ENCODE data around the gene TERB1. TPM values are rescaled to one million over a fixed set of nuclear protein-coding genes. Genes with fewer than 3 reads are reported as not detected.

TERB1 gene
- total and polyA plus RNA-seq, 10 donors, result 0.04 to 0.41 TPM; not detected in 8

DNA sequence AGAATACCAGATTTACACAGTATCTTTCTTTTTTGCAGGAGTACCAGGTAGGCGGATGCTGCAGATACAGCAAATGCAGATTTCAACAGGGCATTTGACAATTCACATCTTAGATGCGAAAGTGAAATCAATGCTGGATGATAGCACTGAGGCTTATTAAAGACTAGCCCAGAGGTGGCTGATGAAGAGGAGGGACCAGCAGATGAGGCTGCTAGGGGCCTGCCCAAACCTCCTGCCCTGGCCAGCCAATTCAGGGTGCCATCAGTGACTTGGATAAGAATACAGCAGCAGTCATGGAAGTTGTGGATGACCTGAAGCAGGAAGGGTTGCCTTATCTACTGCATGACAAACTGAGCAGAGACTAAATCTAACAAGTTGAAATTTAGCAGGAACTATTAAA lies 48.4 kb downstream of the TERB1 start:
- WGBS, 5 donors, result 89 to 100% (median 96%) methylated on average over 2 of the region's 2 CpGs

DNA sequence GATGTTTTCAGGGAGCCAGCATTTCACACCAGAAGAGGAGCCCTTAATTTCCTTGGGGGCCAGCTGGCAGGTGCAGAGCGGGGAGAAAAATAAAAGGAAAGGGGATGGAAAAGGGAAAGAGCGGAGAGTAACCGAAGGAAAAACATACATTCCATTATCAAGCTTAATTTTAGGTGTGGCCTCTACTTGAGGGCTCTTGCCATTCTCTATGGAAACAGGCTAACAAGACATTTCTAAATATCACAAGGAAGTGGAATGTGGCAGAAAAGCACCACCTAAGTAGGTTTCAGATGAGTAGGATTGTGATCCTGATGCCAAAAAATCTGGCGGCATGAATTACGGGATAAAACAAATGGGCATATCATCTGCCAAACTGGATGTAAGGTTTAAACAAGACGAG lies 49.0 kb downstream of the TERB1 start:
- Histone ChIP-seq H3K27me3 (replicated peaks in 1 of 7) (peaks cover 0 to 5% (median 0%) of the 10 kb centered on the region in 7 donors), H3K4me1 (peaks cover 24 to 50% (median 35%) of the 10 kb centered on the region in 6 donors), H3K9me3 (no peaks in the 10 kb centered on the region), H3K27ac (no peak overlapping the region), H3K36me3 (peaks cover 0 to 22% (median 14%) of the 10 kb centered on the region in 6 donors), H3K4me3 (peak overlapping the region in 2 of 8 donors; percentile 86 to 98)
- no peak for DNase-seq
- WGBS, 5 donors, result 75 to 93% (median 91%) methylated on average over 6 of the region's 6 CpGs
- intact Hi-C loops (cut with DNase I; ENCODE audit: low total_unique reads), result no loop called here
- TF ChIP-seq POLR2A (IDR thresholded peaks at IDR 0.05), result no peak
- TF ChIP-seq POLR2AphosphoS5 (IDR thresholded peaks at IDR 0.05), result no peak
- TF ChIP-seq, protein P1, sequence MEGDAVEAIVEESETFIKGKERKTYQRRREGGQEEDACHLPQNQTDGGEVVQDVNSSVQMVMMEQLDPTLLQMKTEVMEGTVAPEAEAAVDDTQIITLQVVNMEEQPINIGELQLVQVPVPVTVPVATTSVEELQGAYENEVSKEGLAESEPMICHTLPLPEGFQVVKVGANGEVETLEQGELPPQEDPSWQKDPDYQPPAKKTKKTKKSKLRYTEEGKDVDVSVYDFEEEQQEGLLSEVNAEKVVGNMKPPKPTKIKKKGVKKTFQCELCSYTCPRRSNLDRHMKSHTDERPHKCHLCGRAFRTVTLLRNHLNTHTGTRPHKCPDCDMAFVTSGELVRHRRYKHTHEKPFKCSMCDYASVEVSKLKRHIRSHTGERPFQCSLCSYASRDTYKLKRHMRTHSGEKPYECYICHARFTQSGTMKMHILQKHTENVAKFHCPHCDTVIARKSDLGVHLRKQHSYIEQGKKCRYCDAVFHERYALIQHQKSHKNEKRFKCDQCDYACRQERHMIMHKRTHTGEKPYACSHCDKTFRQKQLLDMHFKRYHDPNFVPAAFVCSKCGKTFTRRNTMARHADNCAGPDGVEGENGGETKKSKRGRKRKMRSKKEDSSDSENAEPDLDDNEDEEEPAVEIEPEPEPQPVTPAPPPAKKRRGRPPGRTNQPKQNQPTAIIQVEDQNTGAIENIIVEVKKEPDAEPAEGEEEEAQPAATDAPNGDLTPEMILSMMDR (IDR thresholded peaks at IDR 0.05 in 8 of 11, conservative IDR thresholded peaks at IDR 0.05 in 3 of 11), result no peak

More for the DNA sequence above, 48.4 kb downstream of the TERB1 start:
- Histone ChIP-seq H3K27me3 (replicated peaks in 1 of 7) (peaks cover 0 to 5% (median 0%) of the 10 kb centered on the region in 7 donors), H3K4me3 (no peak overlapping the region), H3K27ac (no peak overlapping the region), H3K4me1 (peaks cover 24 to 45% (median 32%) of the 10 kb centered on the region in 6 donors), H3K36me3 (peaks cover 0 to 16% (median 10%) of the 10 kb centered on the region in 6 donors), H3K9me3 (no peaks in the 10 kb centered on the region)
- no peak for DNase-seq
- intact Hi-C loops (cut with DNase I; ENCODE audit: low total_unique reads), result no loop called here
- TF ChIP-seq, protein P1 (IDR thresholded peaks at IDR 0.05 in 8 of 11, conservative IDR thresholded peaks at IDR 0.05 in 3 of 11), result no peak
- TF ChIP-seq POLR2AphosphoS5 (IDR thresholded peaks at IDR 0.05) (no peak), POLR2A (IDR thresholded peaks at IDR 0.05) (no peak)

DNA sequence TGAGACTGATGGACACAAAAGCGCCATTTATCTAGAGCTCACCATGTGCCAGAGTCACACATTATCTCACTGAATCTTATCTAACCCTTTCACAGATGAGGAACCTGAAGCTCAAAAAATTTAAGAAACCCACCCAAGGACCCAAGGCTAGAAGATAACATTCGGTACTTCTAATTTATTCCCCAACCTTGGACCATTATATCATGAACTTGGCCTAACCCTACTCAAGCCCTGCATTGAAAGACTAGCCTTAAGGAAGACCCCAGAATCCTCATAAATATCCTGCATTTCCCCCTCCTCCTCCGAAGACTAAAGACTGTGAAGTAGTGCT lies 49.4 kb downstream of the TERB1 start:
- TF ChIP-seq POLR2AphosphoS5 (IDR thresholded peaks at IDR 0.05), result no peak
- TF ChIP-seq, protein P1 (IDR thresholded peaks at IDR 0.05 in 8 of 11, conservative IDR thresholded peaks at IDR 0.05 in 3 of 11), result peak in 5 of 11 experiments; percentile 1 to 55 (median 11)
- no peak for TF ChIP-seq POLR2A (IDR thresholded peaks at IDR 0.05)
- Histone ChIP-seq H3K27ac (peak overlapping the region; percentile 80 to 98 (median 90)), H3K4me1 (peaks cover 24 to 55% (median 38%) of the 10 kb centered on the region in 6 donors), H3K9me3 (no peaks in the 10 kb centered on the region), H3K4me3 (peak overlapping the region in 5 of 8 donors; percentile 22 to 100 (median 95)), H3K27me3 (replicated peaks in 1 of 7) (peaks cover 0 to 5% (median 0%) of the 10 kb centered on the region in 7 donors), H3K36me3 (peaks cover 0 to 26% (median 16%) of the 10 kb centered on the region in 6 donors)
- WGBS, 5 donors, result 40 to 49% (median 43%) methylated on average over 3 of the region's 3 CpGs
- intact Hi-C loops (cut with DNase I; ENCODE audit: low total_unique reads), result no loop called here
- no peak for DNase-seq

DNA sequence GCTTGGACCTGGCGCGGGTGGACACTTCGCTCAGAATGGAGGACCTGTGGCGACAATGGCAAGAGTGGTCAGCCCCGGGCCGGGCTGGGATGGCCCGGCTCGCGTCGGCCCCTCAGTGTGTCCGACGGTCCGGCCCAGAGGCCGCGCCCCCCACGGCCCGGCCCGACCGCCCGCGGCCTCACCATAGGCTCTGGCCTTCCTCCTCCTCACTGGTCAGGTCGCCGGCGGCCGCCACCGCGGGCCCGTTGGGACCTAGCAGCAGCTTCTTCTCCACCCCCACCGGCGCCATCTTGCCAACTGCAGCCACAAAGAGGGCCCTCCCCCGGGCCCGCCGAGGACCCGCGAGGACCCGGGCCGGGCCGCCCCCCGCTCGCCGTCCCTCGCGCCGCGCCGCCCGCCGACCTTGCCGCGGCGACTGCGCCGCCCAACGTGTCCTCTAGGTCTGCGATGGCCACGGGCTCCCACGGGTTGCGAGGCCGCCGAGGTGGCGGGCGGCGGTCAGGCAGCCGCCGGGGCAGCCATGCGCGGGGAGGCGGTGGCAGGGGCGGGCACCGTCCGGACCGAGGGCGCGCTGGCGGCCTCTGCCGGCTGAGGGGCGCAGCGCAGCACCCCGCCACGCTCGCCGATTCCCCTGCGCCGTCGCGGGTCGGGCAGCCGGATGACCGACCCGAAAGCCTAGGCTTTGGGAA lies 49.9 kb downstream of the TERB1 start, which contains the start of gene DYNC1LI2:
TSS of gene DYNC1LI2 (minus strand) at position 307 of the 689 bp plus-strand sequence. CDS start at position 289, 18 bp downstream.
- 0 to 2% (median 1%) methylated on average over 31 to 90 of the region's 90 CpGs for WGBS, 5 donors
- intact Hi-C loops (cut with DNase I; ENCODE audit: low total_unique reads), result no loop called here
- Histone ChIP-seq H3K4me3 (peak within 1 kb of the TSS; percentile 86 to 100 (median 96)), H3K4me1 (peaks cover 24 to 60% (median 41%) of the 10 kb centered on the region in 6 donors), H3K27ac (peak within 1 kb of the TSS; percentile 80 to 98 (median 90)), H3K9me3 (no peaks in the 10 kb centered on the region), H3K27me3 (replicated peaks in 1 of 7) (peaks cover 0 to 5% (median 0%) of the 10 kb centered on the region in 7 donors), H3K36me3 (peaks cover 0 to 31% (median 19%) of the 10 kb centered on the region in 6 donors)
- DNase-seq, result peak; percentile 96
- TF ChIP-seq, protein P1 (IDR thresholded peaks at IDR 0.05 in 8 of 11, conservative IDR thresholded peaks at IDR 0.05 in 3 of 11), result peak; percentile 30 to 97 (median 92)
- TF ChIP-seq POLR2AphosphoS5 (IDR thresholded peaks at IDR 0.05) (peak in 1 of 3 donors; percentile 48), POLR2A (IDR thresholded peaks at IDR 0.05) (peak in 1 of 3 donors; percentile 45)
